Measurements from ENCODE around the gene L1TD1.
A peak's percentile ranks its signal among the peaks of the same experiment; 100 is the strongest.

L1TD1 gene

DNA sequence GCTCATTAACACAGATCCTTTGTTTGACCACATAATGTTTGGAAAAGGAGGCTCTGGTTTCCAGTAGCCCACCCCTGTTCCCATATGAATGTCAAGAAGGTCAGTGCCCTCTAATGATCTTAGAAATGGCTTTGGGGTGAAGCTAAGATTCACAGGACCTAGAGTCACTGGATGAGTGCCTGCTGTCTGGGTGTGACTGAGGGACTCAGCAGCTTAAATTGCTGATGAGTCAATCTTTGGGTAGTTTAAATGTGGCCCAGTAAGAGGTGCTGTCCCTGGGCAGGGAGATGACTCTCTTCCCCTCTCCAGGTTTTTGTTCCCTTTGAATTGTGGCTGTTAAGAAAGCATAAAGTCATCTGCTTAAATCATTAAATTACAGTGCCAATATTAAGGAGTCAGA lies 50.6 kb downstream of the L1TD1 start:
- Histone ChIP-seq H3K4me1 (ENCODE audit: insufficient read depth, poor library complexity, severe bottlenecking) (peaks cover 7% of the 10 kb centered on the region), H3K27me3 (ENCODE audit: insufficient read depth, poor library complexity, severe bottlenecking) (no peaks in the 10 kb centered on the region), H3K9me3 (ENCODE audit: severe bottlenecking) (no peaks in the 10 kb centered on the region), H3K27ac (ENCODE audit: poor library complexity, severe bottlenecking) (no peak overlapping the region), H3K4me3 (ENCODE audit: severe bottlenecking) (no peak overlapping the region), H3K36me3 (ENCODE audit: low read depth) (no peaks in the 10 kb centered on the region)
- ATAC-seq (ENCODE audit: low read depth), result peak; percentile 42; the same call in 1 of the 3 replicates
- TF ChIP-seq CTCF (IDR thresholded peaks at IDR 0.05; ENCODE audit: poor library complexity, severe bottlenecking), result no peak
- DNase-seq (ENCODE audit: low spot score), result no peak

- H3K4me3 ChIP-seq (ENCODE audit: severe bottlenecking), result no peak overlapping the region
- TF ChIP-seq CTCF (IDR thresholded peaks at IDR 0.05; ENCODE audit: poor library complexity, severe bottlenecking), result no peak
- H3K9me3 ChIP-seq (ENCODE audit: severe bottlenecking), result no peaks in the 10 kb centered on the region
- no peaks in the 10 kb centered on the region for H3K27me3 ChIP-seq (ENCODE audit: insufficient read depth, poor library complexity, severe bottlenecking)
- no peak overlapping the region for H3K27ac ChIP-seq (ENCODE audit: poor library complexity, severe bottlenecking)
- no peaks in the 10 kb centered on the region for H3K4me1 ChIP-seq (ENCODE audit: insufficient read depth, poor library complexity, severe bottlenecking)
- DNase-seq (ENCODE audit: low spot score) (no peak), ATAC-seq (ENCODE audit: low read depth) (no peak)
- H3K36me3 ChIP-seq (ENCODE audit: low read depth), result no peaks in the 10 kb centered on the region
Measured at GRCh38 chr1:62247391-62248168, 52.9 kb downstream of the L1TD1 start.

- Histone ChIP-seq H3K27ac (ENCODE audit: poor library complexity, severe bottlenecking) (no peak overlapping the region), H3K4me3 (ENCODE audit: severe bottlenecking) (no peak overlapping the region), H3K4me1 (ENCODE audit: insufficient read depth, poor library complexity, severe bottlenecking) (no peaks in the 10 kb centered on the region), H3K36me3 (ENCODE audit: low read depth) (no peaks in the 10 kb centered on the region; the same call in 1 of the 2 replicates), H3K27me3 (ENCODE audit: insufficient read depth, poor library complexity, severe bottlenecking) (no peaks in the 10 kb centered on the region), H3K9me3 (ENCODE audit: severe bottlenecking) (no peaks in the 10 kb centered on the region)
- DNase-seq (ENCODE audit: low spot score) (no peak), ATAC-seq (ENCODE audit: low read depth) (no peak)
- TF ChIP-seq CTCF (IDR thresholded peaks at IDR 0.05; ENCODE audit: poor library complexity, severe bottlenecking), result no peak
Measured at GRCh38 chr1:62250126-62250726, 55.6 kb downstream of the L1TD1 start.

GRCh38 chr1:62259551-62259950 lies 64.9 kb downstream of the L1TD1 start:
- no peaks in the 10 kb centered on the region for H3K27me3 ChIP-seq (ENCODE audit: insufficient read depth, poor library complexity, severe bottlenecking)
- H3K4me3 ChIP-seq (ENCODE audit: severe bottlenecking), result no peak overlapping the region
- DNase-seq (ENCODE audit: low spot score), result no peak
- no peaks in the 10 kb centered on the region; the same call in 1 of the 2 replicates for H3K36me3 ChIP-seq (ENCODE audit: low read depth)
- no peak for ATAC-seq (ENCODE audit: low read depth)
- H3K9me3 ChIP-seq (ENCODE audit: severe bottlenecking), result no peaks in the 10 kb centered on the region
- H3K27ac ChIP-seq (ENCODE audit: poor library complexity, severe bottlenecking), result no peak overlapping the region
- no peak for TF ChIP-seq CTCF (IDR thresholded peaks at IDR 0.05; ENCODE audit: poor library complexity, severe bottlenecking)
- no peaks in the 10 kb centered on the region for H3K4me1 ChIP-seq (ENCODE audit: insufficient read depth, poor library complexity, severe bottlenecking)

DNA sequence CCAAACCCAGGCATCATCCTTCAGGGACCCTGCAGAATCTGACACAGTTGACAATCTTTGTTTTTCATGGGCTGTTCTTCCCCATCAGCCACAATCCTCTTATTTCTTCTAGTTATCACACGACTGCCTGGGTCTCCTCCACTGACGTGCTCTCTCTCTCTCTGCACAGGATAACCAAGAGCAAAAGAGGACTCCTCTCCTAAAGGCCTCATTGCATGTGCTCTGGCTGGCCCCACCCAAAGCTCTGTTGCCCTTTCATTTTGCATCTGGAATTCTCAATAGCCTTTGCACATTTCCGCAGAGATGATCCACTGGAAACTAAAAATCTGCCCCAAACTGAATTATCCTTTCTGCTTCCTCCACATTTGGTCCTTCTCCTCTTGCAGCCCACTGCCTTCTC lies 66.0 kb downstream of the L1TD1 start:
- ATAC-seq (ENCODE audit: low read depth), result no peak
- no peaks in the 10 kb centered on the region for H3K36me3 ChIP-seq (ENCODE audit: low read depth)

More for the DNA sequence above, 66.0 kb downstream of the L1TD1 start:
- Histone ChIP-seq H3K9me3 (ENCODE audit: severe bottlenecking) (no peaks in the 10 kb centered on the region), H3K4me1 (ENCODE audit: insufficient read depth, poor library complexity, severe bottlenecking) (no peaks in the 10 kb centered on the region), H3K27ac (ENCODE audit: poor library complexity, severe bottlenecking) (no peak overlapping the region), H3K27me3 (ENCODE audit: insufficient read depth, poor library complexity, severe bottlenecking) (no peaks in the 10 kb centered on the region), H3K4me3 (ENCODE audit: severe bottlenecking) (no peak overlapping the region)
- DNase-seq (ENCODE audit: low spot score), result no peak
- no peak for TF ChIP-seq CTCF (IDR thresholded peaks at IDR 0.05; ENCODE audit: poor library complexity, severe bottlenecking)
